Inflammatory macrophage (primary cell): Measurements from ENCODE around the gene ENO4.
A peak's percentile ranks its signal among the peaks of the same experiment; 100 is the strongest.

Source experiments
- DNase-seq, 2 donors: peaks; one replicate each; pipeline ENCODE4 v3.0.0-alpha.2; 2020 to 2022

The ENO4 gene

DNA sequence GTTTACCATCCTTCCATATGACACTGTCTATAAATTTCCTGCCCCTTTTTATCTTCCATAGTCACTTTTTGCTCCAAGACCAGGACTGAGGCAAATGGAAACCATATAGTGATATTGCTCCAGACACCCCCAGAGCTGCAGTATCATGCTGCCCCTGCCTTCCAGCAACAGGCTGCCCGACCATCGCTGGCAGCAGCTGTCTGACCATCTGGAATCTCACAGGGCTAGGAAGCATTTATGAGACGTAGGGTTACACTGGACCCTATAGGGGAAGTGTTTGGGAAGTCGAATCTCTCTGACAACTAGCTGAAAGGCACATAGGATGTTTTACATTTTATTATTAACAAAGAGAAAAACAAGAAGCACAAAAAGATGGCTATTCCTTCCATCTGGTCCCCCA lies 19.4 kb downstream of the ENO4 start:
- no peak for DNase-seq

- no peak for DNase-seq
These were observed 21.6 kb downstream of the ENO4 start for GRCh38 chr10:116870949-116871348.

DNA sequence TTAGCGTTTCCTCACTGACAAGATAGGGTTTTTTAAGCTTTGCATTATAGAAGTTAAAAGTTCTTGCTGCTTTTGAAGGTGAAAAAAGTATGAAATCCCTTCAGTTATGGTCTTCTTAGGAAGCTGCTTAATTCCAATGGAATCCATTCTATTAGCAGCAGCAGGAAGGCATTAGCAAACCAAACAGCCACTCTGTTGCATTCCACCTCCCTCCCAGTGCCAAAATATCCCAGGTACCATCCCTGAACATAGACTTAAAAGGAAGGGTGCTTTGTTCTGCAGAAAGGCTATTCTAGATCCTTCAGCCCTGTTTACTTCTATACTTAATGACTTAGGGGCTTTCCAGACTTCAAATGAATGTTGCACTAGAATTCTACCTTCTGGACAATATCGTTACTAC lies 23.8 kb downstream of the ENO4 start:
- DNase-seq: no peak

- DNase-seq: no peak
These were observed 26.6 kb downstream of the ENO4 start for GRCh38 chr10:116875897-116876296.

DNA sequence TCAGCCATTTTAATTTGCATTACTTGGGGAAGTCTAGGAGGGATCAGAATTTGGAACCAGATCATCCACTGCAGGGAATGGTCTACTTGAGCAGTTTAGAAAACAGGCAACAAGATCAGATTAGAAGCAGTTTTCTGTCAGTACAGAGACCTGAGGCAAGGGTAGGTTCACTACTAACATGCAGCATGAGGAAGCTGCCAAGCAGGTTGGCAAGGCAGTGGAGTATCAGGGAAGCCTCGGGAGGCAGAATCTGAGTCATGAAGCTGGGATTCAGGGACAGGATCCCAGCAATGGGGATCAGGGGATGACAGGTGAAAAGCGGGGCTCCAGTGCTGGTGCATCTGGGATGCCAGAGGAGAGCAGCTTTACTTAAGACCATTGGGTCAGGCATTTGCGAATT lies 28.1 kb downstream of the ENO4 start:
- DNase-seq: no peak

- DNase-seq: no peak
These were observed 28.8 kb downstream of the ENO4 start for GRCh38 chr10:116878123-116878522.

DNA sequence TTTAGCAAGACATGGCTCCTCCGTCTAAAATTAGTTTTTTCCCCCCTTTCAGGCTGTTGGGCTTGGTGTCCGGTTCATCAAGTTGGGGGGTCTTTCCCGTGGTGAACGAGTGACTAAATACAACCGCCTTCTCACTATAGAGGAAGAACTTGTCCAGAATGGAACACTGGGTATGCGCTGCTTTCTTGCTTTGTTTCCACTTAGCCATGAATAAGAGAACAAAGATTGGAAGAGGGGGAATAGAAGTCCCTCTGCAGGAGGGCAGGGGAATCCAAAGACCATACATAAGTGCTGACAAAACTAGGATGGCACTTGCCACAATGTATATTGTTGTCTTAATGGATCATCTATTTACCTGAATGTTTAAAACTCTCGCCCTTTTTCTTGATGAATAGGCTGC lies 30.5 kb downstream of the ENO4 start:
- no peak for DNase-seq

DNA sequence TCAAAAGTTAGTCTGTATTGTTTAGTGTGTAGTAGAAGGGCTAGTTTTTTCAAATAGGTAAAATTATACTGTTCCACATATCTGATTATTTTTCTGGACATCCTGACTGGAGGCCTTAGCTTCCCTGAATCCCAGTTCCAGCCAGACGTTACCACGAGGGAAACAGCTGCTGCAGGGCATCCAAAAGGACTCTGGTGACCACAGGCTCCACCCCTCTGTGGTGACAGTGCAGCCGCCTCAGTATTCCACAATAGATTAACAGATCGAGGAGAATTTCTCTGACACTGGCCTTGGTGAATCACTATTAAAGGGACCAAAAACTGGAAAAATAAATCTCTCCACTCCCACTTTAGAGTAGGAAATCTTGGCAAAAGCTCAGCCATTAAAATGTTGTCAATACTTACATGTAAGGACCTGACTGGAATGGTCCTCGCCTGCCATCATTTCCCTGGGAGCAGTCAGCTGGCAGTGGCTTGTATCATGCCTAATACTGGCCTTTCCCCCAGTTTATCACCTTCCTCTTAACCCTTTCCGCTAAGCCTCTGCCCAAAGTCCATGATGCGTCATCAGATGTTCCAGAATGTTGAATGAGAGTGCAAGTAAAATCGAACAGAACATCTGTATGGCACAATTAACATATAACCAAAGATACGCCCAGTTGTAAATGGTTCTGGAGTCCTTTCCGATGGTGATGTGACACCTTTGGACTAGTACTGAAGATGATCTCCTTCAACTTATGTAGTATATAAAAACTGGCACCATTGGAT lies 31.6 kb downstream of the ENO4 start:
- DNase-seq: no peak

DNA sequence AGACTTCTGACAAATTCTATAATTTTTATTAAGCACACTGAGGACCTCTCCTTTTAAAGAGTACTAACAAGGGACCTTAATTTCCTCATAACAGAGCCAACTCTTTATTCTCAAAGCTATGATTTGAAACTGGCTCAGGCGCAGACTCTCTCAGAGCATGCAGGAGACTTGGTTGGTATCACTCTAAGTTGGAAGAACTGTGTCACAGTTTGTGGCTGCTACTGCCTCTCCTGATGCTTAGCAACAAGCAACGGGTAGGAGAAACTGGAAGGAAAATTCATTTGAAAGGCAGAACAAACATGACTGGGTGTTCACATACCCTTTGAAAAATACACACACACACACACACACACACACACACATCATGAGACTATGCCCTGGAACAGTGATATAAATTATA lies 33.3 kb downstream of the ENO4 start:
- DNase-seq: no peak

DNA sequence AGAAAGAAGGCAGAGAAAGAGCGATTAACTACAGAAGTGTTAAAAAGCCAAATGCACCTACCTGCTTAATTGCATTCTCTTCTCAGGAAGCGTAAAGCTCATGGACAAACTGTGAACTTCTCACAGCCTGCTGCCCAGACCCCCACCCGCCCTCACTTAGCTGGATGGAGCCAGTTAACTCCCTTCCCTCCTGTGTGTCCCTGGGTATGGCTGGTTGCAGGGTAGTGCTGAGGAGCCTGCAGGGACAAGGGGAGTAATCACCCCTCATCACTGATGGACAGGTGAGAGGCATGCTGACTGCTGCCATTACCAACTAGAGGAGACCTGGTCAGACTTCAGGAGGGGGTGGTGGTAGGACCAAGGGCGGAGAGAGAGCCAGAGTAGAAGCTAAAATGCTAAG lies 37.5 kb downstream of the ENO4 start:
- DNase-seq: no peak

- peak in 1 of 2 donors; percentile 22 for DNase-seq
These were observed 39.2 kb downstream of the ENO4 start for GRCh38 chr10:116888380-116889055.

DNA sequence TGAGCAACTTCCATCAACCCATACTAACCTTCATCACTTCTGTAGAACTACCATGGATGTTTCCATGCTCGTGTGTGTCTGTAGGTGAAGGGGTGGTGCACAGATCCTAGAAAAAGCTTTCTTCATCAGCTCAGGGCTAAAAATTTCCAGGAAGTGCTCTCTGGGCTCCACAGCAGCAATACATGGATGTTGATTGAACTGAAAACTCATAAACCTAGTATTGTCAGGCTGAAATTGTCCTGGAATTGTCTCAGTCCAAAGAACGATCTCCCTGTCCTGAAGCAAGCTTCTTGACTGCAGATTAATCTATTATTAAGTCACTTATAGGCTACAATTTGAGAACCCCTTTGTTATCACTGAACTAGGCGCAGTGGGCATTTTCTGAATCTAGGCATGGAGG lies 39.8 kb downstream of the ENO4 start:
- no peak for DNase-seq

DNA sequence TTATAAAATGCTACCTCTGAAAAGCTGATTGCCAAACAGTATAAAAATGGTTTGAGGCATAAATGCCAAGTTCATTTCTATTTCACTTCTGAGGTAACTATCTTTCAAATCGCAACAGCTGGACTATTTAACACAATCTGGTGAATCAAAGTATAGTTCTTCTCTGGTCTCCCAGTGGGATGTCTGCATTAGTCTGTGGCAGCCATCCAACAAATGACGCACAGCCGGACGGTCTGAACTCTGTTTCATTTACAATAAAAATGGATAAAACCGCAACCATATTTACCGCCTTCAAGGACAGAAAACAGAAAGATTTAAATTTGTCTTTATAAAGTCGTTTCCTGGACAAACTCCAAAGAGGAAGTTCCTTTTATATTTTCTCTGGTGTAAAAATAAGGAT lies 41.9 kb downstream of the ENO4 start:
- peak in 1 of 2 donors; percentile 8 for DNase-seq

DNA sequence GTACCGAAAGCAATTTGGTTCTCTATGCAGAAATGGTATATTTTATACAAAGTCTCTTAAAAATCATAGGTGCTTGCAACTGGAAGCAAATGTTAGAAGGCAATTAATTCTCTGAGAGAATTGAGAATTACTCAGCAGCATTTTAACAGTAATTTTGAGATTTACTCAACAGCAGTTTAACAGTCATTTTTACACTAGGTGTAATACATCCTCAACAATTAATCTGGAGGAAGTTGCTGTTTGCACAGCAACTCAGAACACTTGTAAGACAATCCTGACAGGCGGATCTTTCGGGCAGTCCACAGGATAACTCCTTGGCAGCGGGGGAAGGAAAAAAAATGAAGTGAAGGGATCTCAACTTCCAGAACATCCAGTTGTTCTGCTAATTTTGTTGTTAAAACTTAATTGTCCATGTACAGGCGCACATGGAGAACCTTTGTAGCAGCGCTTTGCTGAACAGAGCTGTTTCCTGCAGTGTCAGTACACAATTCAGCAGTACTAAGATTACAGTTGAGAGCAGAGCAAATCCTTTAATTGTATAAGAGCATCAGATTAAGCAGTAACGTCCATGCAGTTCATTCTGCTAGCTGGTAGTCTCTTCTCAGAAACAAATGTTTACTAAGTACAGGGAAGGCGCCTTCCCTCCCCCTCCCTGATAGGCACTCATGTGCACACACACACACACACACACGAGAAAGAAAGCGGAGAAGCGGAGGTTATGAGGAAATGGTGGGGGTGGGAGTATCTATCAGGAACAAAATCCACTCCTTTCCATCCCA lies 43.8 kb downstream of the ENO4 start:
- DNase-seq: peak; percentile 12 to 26

DNA sequence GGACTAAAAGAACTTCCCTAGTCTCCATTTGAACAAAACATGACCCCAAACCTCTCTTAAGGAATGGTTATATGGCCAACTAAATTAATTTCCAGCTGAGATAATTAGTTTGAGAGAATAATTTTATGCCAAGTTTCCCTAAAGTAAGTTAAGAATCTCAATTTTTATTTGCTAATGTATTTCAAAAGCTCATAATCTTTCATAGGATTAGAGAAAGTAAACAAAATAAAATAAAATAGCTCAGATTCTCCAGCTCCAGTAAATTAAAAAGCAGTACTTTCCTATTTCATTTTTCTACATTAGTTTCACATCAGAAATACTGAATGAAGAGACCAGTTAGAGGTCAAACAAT lies 44.4 kb downstream of the ENO4 start:
- no peak for DNase-seq

DNA sequence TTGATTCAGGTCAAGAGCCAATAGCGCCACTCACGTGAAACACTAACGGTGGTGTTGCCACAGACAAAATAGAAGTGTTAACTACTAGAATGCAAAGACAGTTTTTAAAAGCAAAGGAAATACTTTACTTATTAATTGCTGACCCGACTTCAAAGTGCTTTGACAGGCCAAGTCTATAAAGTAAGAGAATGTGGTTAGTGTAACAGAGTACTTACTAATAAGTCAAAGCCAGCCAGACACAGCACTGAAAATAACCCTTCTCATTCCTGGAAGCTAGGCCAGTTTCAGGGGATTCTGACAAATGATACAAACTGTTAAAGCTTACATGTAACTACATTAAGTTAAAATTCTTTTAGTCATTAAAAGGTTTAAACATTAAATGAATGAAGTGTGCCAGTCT lies 50.3 kb downstream of the ENO4 start:
- no peak for DNase-seq

DNA sequence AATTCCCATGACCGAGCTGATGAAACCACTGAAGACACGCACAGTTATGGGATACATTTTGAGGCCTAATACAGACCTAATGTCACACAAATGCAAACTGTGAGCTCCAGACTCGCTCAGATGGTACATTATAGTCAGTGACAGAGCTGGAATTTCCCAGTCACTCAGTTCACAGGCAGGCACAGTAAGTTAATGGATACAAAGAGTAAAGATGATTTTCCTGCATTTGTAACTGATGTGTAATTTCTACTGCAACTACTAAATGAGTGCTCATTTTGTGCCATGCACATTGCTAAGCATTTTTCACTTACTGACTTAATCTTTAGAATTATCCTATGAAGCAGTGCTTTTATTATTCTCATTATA lies 56.5 kb downstream of the ENO4 start:
- DNase-seq: no peak

GRCh38 chr10:116907245-116907987 lies 58.1 kb downstream of the ENO4 start:
- no peak for DNase-seq

DNA sequence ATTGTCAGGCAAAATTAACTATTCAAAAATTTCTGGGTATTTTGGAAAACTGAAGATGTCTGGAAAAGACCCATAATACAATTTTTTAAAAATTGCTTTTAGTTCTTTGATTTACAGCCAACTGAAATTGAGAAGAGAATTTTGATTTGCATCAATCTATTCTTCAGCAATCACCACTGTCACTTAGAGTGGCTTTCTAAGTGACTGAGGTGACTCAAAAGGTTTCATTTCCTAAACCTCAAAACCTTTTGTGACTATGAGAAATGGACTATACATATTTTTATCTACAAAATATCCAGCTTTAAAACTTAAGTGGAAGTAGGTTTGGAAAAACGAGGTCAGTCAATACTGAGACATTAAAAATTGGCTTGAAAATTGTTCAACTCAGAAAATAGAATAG lies 60.0 kb downstream of the ENO4 start:
- DNase-seq: no peak

- no peak for DNase-seq
These were observed 61.6 kb downstream of the ENO4 start for GRCh38 chr10:116910910-116911309.

GRCh38 chr10:116912162-116912561 lies 62.9 kb downstream of the ENO4 start:
- no peak for DNase-seq

GRCh38 chr10:116913695-116914094 lies 64.4 kb downstream of the ENO4 start:
- DNase-seq: no peak

DNA sequence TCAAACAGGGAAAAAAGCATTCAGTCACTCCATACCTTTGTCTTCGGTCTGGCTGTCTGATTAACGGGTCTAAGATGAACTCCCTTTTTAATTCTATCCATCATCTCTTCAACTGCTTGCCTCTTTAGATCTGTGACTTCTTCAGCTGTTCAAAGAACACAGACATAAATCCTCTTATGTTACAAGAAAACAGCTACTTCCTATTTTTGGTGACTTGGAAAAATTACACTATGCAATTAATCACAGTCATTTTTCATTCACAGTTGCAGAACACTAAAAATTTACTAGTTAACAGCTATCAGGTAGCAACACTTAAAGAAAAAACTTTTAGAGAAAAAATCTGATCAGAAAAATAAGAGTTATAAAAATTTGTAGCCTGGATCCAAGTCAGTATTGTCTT lies 66.0 kb downstream of the ENO4 start:
- DNase-seq: no peak
